HG03060 (cell line): ENCODE data around the gene PTS.
"Not testable (repeated sequence)": the region's sequence is repeated elsewhere in the genome, so short reads cannot be mapped to it uniquely, and the experiment has no call there.

Experiments used
- ATAC-seq: cut with Tn5 transposase; IDR thresholded peaks from one replicate; pipeline ENCODE4 v1.9.1; 2021; ENCODE audit warnings: low read depth, moderate number of reproducible peaks; ENCODE audit not compliant: unreplicated experiment

The PTS gene

GRCh38 chr11:112226062-112226830, at the start of gene PTS:
PTS (plus strand) TSS chr11:112226428; CDS start chr11:112226444, 16 bp downstream.
- peak; percentile 91 for ATAC-seq

GRCh38 chr11:112177589-112177988, 48.6 kb upstream of the PTS start:
- no peak for ATAC-seq

- ATAC-seq: no peak
Observed at GRCh38 chr11:112178428-112178827, 47.8 kb upstream of the PTS start.

- ATAC-seq: no peak
Observed at GRCh38 chr11:112178936-112179335, 47.3 kb upstream of the PTS start.

GRCh38 chr11:112179601-112180000, 46.6 kb upstream of the PTS start:
- peak; percentile 62 for ATAC-seq

- ATAC-seq: no peak
Observed at GRCh38 chr11:112182867-112183266, 43.4 kb upstream of the PTS start.

GRCh38 chr11:112185883-112186282, 40.3 kb upstream of the PTS start:
- no peak for ATAC-seq

- no peak for ATAC-seq
Observed at GRCh38 chr11:112186304-112186703, 39.9 kb upstream of the PTS start.

- ATAC-seq: not testable (repeated sequence)
Observed at GRCh38 chr11:112195113-112195512, 31.1 kb upstream of the PTS start.

- no peak for ATAC-seq
Observed at GRCh38 chr11:112195951-112196351, 30.3 kb upstream of the PTS start.

- ATAC-seq: no peak
Observed at GRCh38 chr11:112196519-112197087, 29.6 kb upstream of the PTS start.

- not testable (repeated sequence) for ATAC-seq
Observed at GRCh38 chr11:112199101-112199500, 27.1 kb upstream of the PTS start.

- ATAC-seq: no peak
Observed at GRCh38 chr11:112200252-112200651, 26.0 kb upstream of the PTS start.

GRCh38 chr11:112206071-112206470, 20.2 kb upstream of the PTS start:
- no peak for ATAC-seq

- no peak for ATAC-seq
Observed at GRCh38 chr11:112210890-112211289, 15.3 kb upstream of the PTS start.

- no peak for ATAC-seq
Observed at GRCh38 chr11:112211536-112211935, 14.7 kb upstream of the PTS start.

- ATAC-seq: no peak
Observed at GRCh38 chr11:112212290-112212689, 13.9 kb upstream of the PTS start.

GRCh38 chr11:112212710-112213109, 13.5 kb upstream of the PTS start:
- ATAC-seq: no peak

- no peak for ATAC-seq
Observed at GRCh38 chr11:112213753-112214152, 12.5 kb upstream of the PTS start.

- ATAC-seq: no peak
Observed at GRCh38 chr11:112215621-112216020, 10.6 kb upstream of the PTS start.

GRCh38 chr11:112216561-112217105, 9.6 kb upstream of the PTS start:
- ATAC-seq: no peak
